ENCODE data around the gene FOXP3.

The FOXP3 gene

GRCh38 chrX:49276671-49277534, 12.4 kb upstream of the FOXP3 start:
- no peak overlapping the region for H3K27ac ChIP-seq (ENCODE audit: insufficient read depth, low read depth, low read length, poor library complexity, severe bottlenecking)
- H3K4me1 ChIP-seq (ENCODE audit: control insufficient read depth, insufficient read depth, low read length), result no peaks in the 10 kb centered on the region
- 91 to 92% methylated on average over 19 of the region's 19 CpGs for WGBS, 2 experiments
- no peak overlapping the region for H3K4me3 ChIP-seq (ENCODE audit: insufficient read depth, low read depth, low read length)
- H3K36me3 ChIP-seq (ENCODE audit: control insufficient read depth, insufficient read depth, low read length), result no peaks in the 10 kb centered on the region
- H3K9me3 ChIP-seq (ENCODE audit: control insufficient read depth, low read length), result no peaks in the 10 kb centered on the region
- no peaks in the 10 kb centered on the region for H3K27me3 ChIP-seq (ENCODE audit: control insufficient read depth, insufficient read depth, low read length, poor library complexity, severe bottlenecking)

- Histone ChIP-seq H3K9me3 (ENCODE audit: control insufficient read depth, low read length) (no peaks in the 10 kb centered on the region), H3K27me3 (ENCODE audit: control insufficient read depth, insufficient read depth, low read length, poor library complexity, severe bottlenecking) (no peaks in the 10 kb centered on the region), H3K4me1 (ENCODE audit: control insufficient read depth, insufficient read depth, low read length) (peaks cover 5% of the 10 kb centered on the region), H3K27ac (ENCODE audit: insufficient read depth, low read depth, low read length, poor library complexity, severe bottlenecking) (no peak overlapping the region), H3K4me3 (ENCODE audit: insufficient read depth, low read depth, low read length) (no peak overlapping the region), H3K36me3 (ENCODE audit: control insufficient read depth, insufficient read depth, low read length) (no peaks in the 10 kb centered on the region)
- WGBS, 2 experiments, result 100% methylated on average over 1 of the region's 1 CpG
Measured at GRCh38 chrX:49276207-49276606, 11.7 kb upstream of the FOXP3 start.

GRCh38 chrX:49273181-49273727, 8.7 kb upstream of the FOXP3 start:
- Histone ChIP-seq H3K9me3 (ENCODE audit: control insufficient read depth, low read length) (no peaks in the 10 kb centered on the region), H3K27ac (ENCODE audit: insufficient read depth, low read depth, low read length, poor library complexity, severe bottlenecking) (no peak overlapping the region), H3K36me3 (ENCODE audit: control insufficient read depth, insufficient read depth, low read length) (no peaks in the 10 kb centered on the region), H3K27me3 (ENCODE audit: control insufficient read depth, insufficient read depth, low read length, poor library complexity, severe bottlenecking) (no peaks in the 10 kb centered on the region), H3K4me3 (ENCODE audit: insufficient read depth, low read depth, low read length) (no peak overlapping the region), H3K4me1 (ENCODE audit: control insufficient read depth, insufficient read depth, low read length) (peaks cover 12% of the 10 kb centered on the region)
- 95 to 96% methylated on average over 7 to 8 of the region's 8 CpGs for WGBS, 2 experiments

- H3K27me3 ChIP-seq (ENCODE audit: control insufficient read depth, insufficient read depth, low read length, poor library complexity, severe bottlenecking), result no peaks in the 10 kb centered on the region
- 90 to 92% methylated on average over 4 to 6 of the region's 6 CpGs for WGBS, 2 experiments
- H3K27ac ChIP-seq (ENCODE audit: insufficient read depth, low read depth, low read length, poor library complexity, severe bottlenecking), result no peak overlapping the region
- H3K4me1 ChIP-seq (ENCODE audit: control insufficient read depth, insufficient read depth, low read length), result peaks cover 12% of the 10 kb centered on the region
- no peaks in the 10 kb centered on the region for H3K9me3 ChIP-seq (ENCODE audit: control insufficient read depth, low read length)
- H3K36me3 ChIP-seq (ENCODE audit: control insufficient read depth, insufficient read depth, low read length), result no peaks in the 10 kb centered on the region
- no peak overlapping the region for H3K4me3 ChIP-seq (ENCODE audit: insufficient read depth, low read depth, low read length)
Measured at GRCh38 chrX:49272421-49272820, 7.9 kb upstream of the FOXP3 start.

GRCh38 chrX:49271341-49271740, 6.8 kb upstream of the FOXP3 start:
- no peak overlapping the region for H3K4me3 ChIP-seq (ENCODE audit: insufficient read depth, low read depth, low read length)
- WGBS, 2 experiments, result 92 to 95% methylated on average over 2 of the region's 2 CpGs
- no peak overlapping the region for H3K27ac ChIP-seq (ENCODE audit: insufficient read depth, low read depth, low read length, poor library complexity, severe bottlenecking)
- H3K36me3 ChIP-seq (ENCODE audit: control insufficient read depth, insufficient read depth, low read length), result no peaks in the 10 kb centered on the region
- H3K4me1 ChIP-seq (ENCODE audit: control insufficient read depth, insufficient read depth, low read length), result peaks cover 12% of the 10 kb centered on the region
- no peaks in the 10 kb centered on the region for H3K27me3 ChIP-seq (ENCODE audit: control insufficient read depth, insufficient read depth, low read length, poor library complexity, severe bottlenecking)
- H3K9me3 ChIP-seq (ENCODE audit: control insufficient read depth, low read length), result no peaks in the 10 kb centered on the region

- Histone ChIP-seq H3K27ac (ENCODE audit: insufficient read depth, low read depth, low read length, poor library complexity, severe bottlenecking) (peak overlapping the region; percentile 90), H3K4me1 (ENCODE audit: control insufficient read depth, insufficient read depth, low read length) (peaks cover 12% of the 10 kb centered on the region), H3K27me3 (ENCODE audit: control insufficient read depth, insufficient read depth, low read length, poor library complexity, severe bottlenecking) (no peaks in the 10 kb centered on the region), H3K9me3 (ENCODE audit: control insufficient read depth, low read length) (no peaks in the 10 kb centered on the region), H3K36me3 (ENCODE audit: control insufficient read depth, insufficient read depth, low read length) (no peaks in the 10 kb centered on the region), H3K4me3 (ENCODE audit: insufficient read depth, low read depth, low read length) (peak overlapping the region; percentile 62)
- 57 to 58% methylated on average over 66 of the region's 66 CpGs for WGBS, 2 experiments
Measured at GRCh38 chrX:49270249-49270921, 5.9 kb upstream of the FOXP3 start.

- Histone ChIP-seq H3K4me3 (ENCODE audit: insufficient read depth, low read depth, low read length) (peak within 1 kb of the TSS; percentile 62), H3K9me3 (ENCODE audit: control insufficient read depth, low read length) (no peaks in the 10 kb centered on the region), H3K4me1 (ENCODE audit: control insufficient read depth, insufficient read depth, low read length) (peaks cover 12% of the 10 kb centered on the region), H3K27ac (ENCODE audit: insufficient read depth, low read depth, low read length, poor library complexity, severe bottlenecking) (peak within 1 kb of the TSS; percentile 90), H3K36me3 (ENCODE audit: control insufficient read depth, insufficient read depth, low read length) (no peaks in the 10 kb centered on the region), H3K27me3 (ENCODE audit: control insufficient read depth, insufficient read depth, low read length, poor library complexity, severe bottlenecking) (no peaks in the 10 kb centered on the region)
- WGBS, 2 experiments, result 0 to 1% methylated on average over 70 of the region's 70 CpGs
Measured at GRCh38 chrX:49269767-49270248, 5.3 kb upstream of the FOXP3 start, which contains the start of gene PPP1R3F. Gene PPP1R3F, plus strand, starts transcription at chrX:49269793. Its CDS starts 77 bp downstream, at chrX:49269870.

- H3K4me1 ChIP-seq (ENCODE audit: control insufficient read depth, insufficient read depth, low read length), result peaks cover 12% of the 10 kb centered on the region
- 0% methylated on average over 45 of the region's 45 CpGs for WGBS, 2 experiments
- H3K27ac ChIP-seq (ENCODE audit: insufficient read depth, low read depth, low read length, poor library complexity, severe bottlenecking), result peak overlapping the region; percentile 90
- no peaks in the 10 kb centered on the region for H3K27me3 ChIP-seq (ENCODE audit: control insufficient read depth, insufficient read depth, low read length, poor library complexity, severe bottlenecking)
- H3K4me3 ChIP-seq (ENCODE audit: insufficient read depth, low read depth, low read length), result peak overlapping the region; percentile 62
- H3K36me3 ChIP-seq (ENCODE audit: control insufficient read depth, insufficient read depth, low read length), result no peaks in the 10 kb centered on the region
- no peaks in the 10 kb centered on the region for H3K9me3 ChIP-seq (ENCODE audit: control insufficient read depth, low read length)
Measured at GRCh38 chrX:49269010-49269766, 4.7 kb upstream of the FOXP3 start.

- Histone ChIP-seq H3K4me3 (ENCODE audit: insufficient read depth, low read depth, low read length) (peak overlapping the region; percentile 55), H3K9me3 (ENCODE audit: control insufficient read depth, low read length) (no peaks in the 10 kb centered on the region), H3K27ac (ENCODE audit: insufficient read depth, low read depth, low read length, poor library complexity, severe bottlenecking) (peak overlapping the region; percentile 36), H3K36me3 (ENCODE audit: control insufficient read depth, insufficient read depth, low read length) (no peaks in the 10 kb centered on the region), H3K27me3 (ENCODE audit: control insufficient read depth, insufficient read depth, low read length, poor library complexity, severe bottlenecking) (no peaks in the 10 kb centered on the region), H3K4me1 (ENCODE audit: control insufficient read depth, insufficient read depth, low read length) (peaks cover 12% of the 10 kb centered on the region)
- 0 to 4% methylated on average over 4 of the region's 4 CpGs for WGBS, 2 experiments
Measured at GRCh38 chrX:49268702-49269009, 4.1 kb upstream of the FOXP3 start.
